Tongue (tissue), 2 donors: ENCODE measurements around the gene WARS2. TPM values are rescaled to one million over a fixed set of nuclear protein-coding genes. Genes with fewer than 3 reads are reported as not detected.
"Not testable (repeated sequence)": the region's sequence is repeated elsewhere in the genome, so short reads cannot be mapped to it uniquely, and the experiment has no call there.

Experiments used
- DNase-seq: peaks from one replicate; pipeline ENCODE4 v3.0.0-alpha.2; 2015
- total RNA-seq: library from RNA; depleted of rRNA; stranded (reverse); fragments of >200 nt; gene quantifications from one replicate; pipeline ENCODE4 v1.2.3, GENCODE V29; 2014

WARS2 gene
- total RNA-seq, 1 donor from 2014 or later: 28.0 TPM

DNA sequence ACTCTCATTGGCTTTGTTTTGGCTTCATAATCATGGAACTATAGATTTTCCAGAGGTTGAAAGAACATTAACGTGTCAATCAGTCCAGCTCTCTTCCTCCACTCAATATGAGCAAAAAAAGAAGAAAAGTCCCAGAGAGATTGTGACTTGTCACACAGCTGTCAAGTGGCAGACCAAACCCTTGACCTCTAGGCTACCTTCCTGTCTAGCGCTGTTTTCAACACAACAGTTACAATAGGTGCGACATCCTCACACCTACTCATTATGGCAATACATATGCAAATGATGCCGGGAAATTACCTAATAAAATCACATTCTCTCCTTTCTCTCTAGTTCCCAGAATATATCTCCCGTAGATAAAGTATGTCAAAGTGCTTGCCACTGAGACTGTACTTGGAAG, 1.1 kb downstream of the WARS2 start:
- DNase-seq: no peak

DNA sequence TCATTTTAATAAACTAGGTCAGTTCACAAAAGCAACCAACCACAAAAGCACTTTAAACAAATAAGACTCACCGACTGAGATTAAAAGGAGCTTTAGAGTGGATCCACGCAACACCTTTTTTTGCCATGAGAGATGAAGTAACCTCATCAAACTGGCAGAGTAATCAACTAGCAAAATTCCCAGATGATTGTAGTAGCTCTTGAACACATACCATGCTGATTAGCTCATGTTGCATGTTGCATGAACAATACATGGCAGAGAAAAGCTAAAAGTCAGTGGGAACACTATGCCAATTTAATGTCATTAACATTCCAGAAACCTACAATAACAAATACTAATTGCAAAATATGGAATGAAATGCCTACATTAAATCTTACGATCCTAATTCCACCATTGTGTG, 4.1 kb downstream of the WARS2 start:
- DNase-seq: no peak

DNA sequence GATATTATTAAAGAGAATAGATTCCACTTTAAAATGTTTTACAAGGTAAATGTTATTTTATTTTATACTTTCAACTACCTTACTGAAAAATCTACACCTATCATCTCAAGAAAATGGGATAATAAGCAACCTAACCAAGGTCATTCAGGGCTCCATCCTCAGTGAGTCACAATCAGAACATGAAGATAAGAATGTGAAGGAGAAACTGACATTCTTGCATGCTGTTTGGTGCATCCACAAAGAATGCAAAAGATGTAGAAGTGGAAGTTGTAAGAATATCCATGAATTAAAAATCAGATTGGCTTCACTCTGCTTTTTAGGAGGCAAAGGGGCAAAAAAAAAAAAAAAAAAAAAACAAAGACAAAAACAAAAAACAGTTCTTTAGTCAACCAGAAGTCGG, 6.5 kb downstream of the WARS2 start:
- no peak for DNase-seq

DNA sequence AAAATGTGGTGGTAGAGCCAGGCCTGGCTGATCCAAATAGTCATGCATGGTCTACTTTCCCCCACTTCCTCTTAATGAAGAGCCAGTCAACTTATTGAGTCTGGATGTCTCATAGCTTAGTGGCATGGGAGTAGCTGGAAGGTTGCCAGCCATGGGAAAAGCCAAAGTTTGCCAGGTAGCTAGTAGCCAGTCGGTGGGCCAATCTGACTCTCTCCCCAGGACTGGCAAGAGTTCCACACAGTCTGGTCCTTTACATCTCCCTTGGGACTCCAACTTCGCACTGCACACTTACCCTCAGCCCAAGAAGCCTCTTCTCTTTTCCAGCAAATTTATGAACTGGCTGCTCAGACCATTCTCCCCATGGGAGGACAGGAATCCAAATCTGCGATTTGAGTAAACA, 8.3 kb downstream of the WARS2 start:
- DNase-seq: no peak

DNA sequence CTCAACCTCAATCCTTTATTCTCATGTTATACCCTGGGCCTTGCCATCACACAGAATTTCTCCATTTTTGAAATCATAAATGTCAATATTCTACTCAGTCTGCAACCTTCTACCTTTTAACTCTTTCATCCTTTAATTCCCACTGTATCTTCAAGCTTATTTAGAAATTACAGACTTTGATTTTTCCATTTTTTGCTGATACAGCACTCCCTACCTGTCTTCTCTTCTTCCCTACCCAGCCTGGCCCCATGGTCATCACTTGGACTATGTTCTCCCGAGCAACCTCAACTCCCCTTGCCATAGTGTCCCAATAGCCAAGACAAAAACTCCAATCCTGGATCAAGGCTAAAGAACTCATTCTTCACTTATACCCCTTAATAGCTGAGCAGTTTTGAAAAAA, 14.6 kb downstream of the WARS2 start:
- no peak for DNase-seq

DNA sequence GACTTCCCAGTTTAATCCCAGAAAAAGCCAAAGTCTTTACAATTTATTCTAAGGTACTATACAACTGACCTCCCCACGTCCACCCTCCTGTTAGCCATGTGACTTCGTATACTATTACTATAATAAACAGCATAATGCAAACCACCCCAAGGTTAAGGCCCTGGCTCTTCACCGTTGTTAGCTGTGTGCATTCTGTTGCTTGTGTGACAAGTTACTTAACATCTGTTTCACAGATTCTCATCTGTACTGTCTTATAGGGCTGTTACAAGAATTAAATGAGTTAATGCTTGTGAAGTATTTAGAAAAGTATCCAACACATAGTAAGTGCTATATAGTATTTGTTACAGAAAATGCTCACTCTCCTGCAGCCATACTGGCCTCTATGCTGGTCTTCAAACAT, 15.7 kb downstream of the WARS2 start:
- DNase-seq: no peak

DNA sequence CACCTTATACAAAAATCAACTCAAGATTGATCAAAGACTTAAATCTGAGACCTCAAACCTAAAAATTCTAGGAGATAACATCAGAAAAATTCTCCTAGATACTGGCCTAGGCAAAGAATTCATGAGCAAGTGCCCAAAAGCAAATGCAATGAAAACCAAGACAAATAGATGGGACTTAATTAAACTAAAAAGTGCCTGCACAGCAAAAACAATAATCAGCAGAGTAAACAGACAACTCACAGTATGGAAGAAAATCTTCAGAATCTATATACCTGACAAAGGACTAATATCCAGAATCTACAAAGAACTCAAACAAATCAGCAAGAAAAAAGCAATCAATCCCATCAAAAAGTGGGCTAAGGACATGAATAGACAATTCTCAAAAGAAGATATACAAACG, 18.6 kb downstream of the WARS2 start:
- DNase-seq: not testable (repeated sequence)

DNA sequence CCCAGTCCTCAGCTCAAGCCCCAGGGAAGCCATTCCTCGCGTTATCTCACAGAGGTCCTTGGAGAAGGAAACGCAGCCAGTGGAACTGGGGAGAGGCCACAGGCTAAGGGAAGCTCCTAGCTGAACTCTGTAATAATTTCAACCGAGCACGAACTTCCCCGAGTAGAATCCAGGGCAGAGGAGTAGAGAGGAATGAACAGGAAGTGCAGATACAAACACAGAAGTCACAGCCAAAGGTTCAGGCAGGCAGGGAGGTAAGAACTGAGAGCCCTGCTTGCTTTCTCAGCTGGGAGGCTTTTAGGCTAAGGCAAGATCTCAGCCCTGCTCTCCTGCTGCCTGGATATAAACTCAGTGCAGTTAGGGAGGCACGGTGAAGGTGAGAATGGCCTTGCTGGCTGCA, 23.7 kb downstream of the WARS2 start:
- DNase-seq: no peak

DNA sequence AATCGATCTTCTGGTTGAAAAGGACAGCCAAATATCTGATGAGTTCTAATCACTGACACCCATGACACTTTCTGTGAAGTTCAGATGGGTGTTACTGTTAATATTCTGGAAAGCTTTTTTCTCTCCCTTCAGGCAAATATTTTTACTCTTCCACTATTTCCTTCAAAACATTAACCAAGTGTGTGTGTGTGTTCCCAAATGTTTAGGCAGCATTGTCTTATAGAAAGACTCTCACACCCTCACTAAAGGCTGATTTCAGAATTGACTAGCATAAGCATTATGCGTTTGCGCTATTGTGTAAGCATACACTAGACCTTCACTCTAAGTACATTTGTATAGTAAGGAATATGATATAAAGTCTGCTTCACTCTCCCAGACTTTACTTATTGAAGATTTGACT, 24.7 kb downstream of the WARS2 start:
- DNase-seq: no peak

DNA sequence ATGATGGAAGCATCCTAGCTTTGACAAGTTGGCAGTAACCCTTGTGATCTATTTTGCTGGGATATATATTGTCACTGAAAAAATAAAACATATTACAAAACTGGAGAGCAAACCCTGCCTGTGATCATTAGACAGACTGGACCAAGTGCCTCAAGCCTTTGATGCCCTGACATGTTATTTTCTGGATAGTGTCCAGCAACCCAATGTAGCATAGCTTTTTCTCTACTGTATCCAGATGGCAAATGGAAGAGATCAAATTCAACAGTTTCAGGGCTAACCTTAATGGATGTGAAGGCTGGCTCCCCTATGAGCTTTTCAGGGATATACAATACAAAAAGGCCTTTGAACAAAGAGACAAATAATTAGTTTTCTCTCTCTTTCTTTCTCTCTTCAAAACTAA, 25.1 kb downstream of the WARS2 start:
- DNase-seq: peak; percentile 68

DNA sequence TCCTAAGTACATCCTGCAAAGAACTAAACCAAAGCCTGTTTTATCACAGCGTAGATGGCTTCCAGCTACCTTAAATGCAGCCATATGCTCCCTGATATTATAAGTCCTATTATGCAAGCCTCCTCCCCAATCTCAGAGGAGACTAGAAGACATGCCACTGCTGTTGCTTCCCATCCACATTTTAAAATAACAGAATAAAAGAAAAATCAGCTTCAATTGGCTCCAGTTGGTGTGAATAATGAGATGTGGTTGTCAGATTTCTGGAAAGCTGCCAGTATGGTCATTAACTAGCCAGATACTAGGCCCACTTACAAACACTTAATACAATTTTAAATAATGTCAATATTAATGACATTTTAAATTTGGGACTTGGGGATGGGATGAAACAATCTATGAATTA, 25.7 kb downstream of the WARS2 start:
- peak; percentile 13 for DNase-seq

DNA sequence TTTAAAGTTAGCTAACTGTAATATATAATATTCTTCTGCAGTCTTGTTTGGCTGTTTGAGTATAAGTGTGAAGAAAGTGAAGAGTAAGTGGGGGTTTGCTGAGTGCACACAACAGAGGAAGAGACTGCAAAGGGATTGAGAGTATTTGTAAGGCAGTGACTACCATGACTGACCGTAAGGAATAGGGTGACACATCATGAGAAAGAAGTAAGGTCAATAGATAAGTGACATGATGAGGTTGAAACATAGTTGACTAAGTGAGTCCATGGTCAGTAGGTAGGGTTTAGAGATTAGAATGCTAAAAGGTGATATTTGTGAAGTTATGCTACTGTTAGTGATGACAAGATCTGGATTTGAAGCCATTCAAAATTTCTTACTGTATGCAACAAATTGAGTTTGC, 27.7 kb downstream of the WARS2 start:
- DNase-seq: no peak

DNA sequence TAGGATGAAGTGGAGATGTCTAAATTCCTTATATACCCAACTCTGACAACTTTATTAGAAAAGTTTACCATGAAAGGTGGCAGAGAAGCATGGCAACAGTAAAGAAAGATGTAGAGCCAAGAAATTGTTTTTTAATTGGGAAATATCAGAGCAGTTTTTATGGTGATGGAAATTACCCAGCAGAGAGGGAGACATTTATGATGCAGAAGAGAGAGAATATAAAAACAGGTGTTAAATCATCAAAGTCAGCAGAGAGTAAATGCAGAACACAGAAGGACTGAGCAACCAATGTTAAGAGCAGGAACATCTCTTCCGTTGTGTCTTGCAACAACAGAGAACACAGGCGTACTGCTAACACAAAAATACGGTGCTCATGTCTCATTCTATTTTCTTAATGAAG, 28.2 kb downstream of the WARS2 start:
- no peak for DNase-seq

DNA sequence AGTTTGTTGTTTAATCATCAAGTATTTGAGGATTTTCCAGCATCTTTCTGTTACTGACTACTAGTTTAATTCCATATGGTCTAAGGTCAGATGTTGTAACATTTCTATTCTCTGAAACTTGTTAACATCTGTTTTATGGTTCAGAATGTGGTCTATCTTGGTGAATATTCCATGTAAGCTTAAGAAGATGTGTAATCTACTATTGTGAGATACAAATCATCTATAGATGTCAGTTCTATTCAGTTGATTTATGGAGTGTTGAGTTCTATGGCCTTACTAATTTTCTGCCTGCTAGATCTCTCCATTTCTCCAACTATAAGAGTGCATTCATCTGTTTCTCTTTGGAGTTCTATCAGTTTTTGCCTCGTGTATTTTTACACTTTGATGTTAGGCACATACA, 31.5 kb downstream of the WARS2 start:
- DNase-seq: no peak

DNA sequence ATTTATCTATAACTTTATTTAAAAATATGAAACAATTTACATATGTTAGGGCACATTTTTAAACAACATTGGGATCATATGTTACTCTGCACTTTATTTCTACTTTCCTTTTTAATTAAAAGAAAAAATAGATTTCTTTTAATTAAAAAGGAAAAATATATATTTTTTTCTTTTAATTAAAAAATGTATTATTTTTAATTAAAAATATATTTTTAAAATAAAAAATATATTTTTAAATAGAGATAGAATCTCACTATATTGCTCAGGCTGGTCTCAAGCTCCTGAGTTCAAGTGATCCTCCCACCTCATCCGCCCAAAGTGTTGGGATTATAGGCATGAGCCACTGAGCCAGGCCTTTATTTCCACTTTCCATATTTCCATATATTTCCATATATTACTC, 36.7 kb downstream of the WARS2 start:
- no peak for DNase-seq

DNA sequence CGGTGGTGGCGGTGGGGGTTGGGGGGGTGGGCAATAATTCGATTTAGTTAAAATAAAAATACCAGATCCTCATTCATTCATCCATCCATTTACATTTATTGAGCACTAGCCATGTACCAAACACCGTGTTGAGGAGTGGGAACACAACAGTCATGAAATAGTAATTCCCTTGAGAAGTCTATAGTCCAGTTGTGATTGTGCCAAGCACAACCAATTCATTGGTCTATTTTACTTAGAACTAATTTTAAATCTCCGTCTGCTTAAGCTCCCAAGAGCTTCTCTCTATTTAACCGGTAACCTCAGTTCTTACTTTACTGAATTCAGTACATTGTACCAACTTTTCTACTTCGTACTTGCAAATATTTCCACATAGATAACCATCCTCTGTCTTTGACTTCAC, 38.4 kb downstream of the WARS2 start:
- no peak for DNase-seq

DNA sequence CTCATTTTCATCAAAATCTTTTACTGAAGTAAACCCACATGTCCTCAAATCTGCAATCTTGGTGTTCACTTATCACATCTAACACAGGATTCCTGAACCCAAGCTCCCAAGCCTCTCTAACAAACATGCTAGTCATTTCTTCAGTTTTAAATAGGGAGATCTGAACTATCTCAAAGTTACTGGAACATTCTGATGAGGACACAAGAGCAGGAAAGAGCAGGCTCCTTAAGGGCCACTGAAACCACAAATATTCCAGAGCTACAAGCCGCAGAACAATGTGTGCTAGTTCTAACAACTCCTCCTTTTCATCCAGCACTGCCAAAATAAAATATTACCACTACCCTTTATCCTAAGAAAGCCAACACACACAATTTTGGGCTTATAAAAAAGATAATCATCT, 38.9 kb downstream of the WARS2 start:
- no peak for DNase-seq

DNA sequence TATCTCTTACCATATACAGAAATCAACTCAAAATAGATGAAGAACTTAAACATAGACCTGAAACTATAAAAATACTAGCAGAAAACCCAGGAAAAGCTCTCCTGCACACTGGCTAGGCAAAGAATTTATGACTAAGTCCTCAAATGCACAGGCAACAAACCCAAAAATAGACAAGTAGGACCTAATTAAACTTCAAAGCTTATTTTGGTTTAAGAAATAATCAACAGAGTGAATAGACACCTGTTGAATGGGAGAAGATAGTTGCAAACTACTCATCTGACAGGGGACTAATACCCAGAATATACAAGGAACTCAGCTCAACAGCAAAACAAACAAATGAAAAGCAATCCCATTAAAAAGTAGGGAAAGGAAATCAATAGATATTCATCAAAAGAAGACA, 40.7 kb downstream of the WARS2 start:
- no peak for DNase-seq

DNA sequence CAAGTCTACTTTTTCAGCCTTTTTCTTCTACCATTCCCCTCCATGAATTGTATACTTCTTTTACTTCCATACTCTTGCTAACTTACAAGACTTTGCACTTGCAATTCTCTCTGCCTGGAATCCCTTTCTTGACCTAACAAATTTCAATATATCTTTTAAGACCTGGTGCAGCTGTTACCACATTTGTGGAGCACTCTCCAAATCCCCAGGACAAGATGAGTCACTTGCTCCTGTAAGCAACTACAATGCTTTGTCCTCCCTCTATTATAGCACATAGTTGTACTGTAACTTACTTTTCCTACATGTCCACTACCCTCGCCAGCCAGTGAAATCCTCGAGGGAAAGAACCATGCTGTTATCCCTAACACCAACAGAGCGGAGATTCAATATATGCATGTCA, 43.1 kb downstream of the WARS2 start:
- DNase-seq: no peak

DNA sequence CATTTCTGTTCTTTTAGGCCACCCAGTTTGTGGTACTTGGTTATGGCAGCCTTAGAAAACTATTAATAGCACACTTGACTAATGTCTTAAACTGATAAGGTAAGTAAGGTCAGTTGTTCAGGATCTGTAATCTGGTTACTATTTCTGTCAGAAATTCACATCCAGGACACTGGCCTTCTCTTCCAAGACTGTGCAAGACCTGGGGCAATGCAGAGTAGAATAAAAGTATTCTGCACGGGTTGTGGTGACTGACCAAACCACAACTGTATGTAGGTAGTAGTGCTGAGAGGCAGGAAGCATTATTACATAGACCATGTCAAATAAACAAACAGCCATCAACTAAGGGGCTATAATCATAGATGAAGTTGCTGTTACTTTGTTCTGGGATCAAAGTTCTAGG, 46.7 kb downstream of the WARS2 start:
- DNase-seq: no peak

DNA sequence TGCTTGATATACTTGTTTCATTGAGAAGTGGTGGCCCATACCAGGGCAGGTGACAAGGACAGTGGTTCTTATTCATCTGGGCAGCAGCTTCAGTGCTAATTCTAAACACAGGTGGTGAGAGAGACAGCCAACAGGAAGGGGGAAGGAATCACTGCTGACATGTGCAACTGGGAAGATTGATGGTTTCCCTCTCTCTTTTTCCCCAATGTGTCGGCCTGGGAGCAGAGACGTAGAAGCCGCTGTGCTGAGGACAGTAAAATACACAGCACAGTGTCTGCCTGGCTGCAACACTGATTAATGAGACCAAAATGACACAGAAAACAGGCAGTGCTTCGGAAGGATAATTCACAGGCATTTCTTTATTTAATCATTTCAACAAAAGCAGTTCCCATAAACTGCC, 48.8 kb downstream of the WARS2 start:
- DNase-seq: no peak

DNA sequence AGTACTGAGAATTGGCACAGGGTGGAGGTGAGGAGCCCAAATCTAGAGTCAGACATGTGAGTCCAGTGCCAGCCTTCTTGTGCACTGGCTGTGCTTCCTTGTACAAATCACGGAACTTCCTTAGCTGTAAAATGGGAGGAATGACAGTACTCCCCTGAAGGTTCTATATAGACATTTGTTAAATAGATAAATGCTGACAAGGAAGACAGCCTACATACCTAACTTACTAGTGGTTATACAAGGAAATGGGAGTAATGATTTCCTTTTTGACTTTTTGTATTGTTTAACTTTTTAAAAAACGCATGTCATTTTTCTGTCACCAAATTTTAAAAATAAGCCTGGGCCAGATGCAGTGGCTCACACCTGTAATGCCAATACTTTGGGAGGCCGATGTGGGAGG, 50.2 kb downstream of the WARS2 start:
- no peak for DNase-seq

DNA sequence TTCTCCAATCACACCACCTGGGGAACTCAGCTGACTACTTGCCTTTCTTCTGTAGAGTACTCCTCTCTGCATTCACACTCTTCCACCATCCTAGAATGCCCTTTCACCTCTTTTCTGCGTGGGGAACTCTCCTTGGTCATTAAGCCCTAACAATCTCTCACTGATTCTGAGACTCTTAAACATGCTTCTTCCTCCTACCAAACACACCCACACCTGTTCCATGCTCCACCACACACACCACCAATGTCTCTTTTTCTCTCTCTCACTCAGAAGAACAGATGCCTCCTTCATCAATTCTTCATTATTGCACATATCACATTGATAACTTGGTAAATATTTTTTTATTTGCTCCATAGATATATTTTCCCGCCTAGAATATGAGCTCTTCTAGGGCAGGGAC, 53.6 kb downstream of the WARS2 start:
- no peak for DNase-seq

DNA sequence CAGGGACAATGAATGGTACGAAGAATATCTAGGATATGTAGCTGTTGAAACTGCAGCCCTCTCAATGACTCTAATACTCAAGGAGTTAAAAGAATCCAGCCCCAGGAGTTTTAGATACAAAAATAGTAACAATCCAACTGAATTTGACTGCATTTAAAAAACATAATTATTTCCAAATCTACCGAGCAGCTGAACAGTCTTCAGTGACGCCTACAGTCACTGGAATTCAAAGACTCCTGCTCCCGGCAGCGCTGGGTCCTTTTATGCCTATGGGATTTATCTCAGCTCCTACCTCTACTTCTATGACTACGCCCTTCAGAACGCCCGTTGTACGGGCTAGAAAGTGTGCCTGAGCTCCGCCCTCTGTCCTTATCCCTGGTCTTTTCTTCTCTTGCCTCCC, 55.7 kb downstream of the WARS2 start:
- DNase-seq: no peak

DNA sequence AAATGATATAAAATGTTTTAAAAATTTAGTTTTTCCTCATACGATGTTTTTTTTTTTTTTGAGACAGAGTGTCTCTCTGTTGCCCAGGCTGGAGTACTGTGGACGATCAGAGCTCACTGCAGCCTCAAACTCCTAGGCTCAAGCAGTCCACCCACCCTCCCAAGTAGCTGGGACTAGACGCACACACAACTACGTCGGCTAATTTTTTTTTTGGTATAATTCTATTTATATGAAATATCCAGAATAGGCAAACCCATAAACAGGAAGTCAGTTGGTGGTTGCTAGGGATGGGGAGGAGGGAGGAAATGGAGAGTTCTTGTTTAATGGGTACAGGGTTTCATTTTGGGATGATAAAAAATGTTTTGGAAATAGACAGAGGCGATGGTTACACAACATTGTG, 56.5 kb downstream of the WARS2 start:
- no peak for DNase-seq

DNA sequence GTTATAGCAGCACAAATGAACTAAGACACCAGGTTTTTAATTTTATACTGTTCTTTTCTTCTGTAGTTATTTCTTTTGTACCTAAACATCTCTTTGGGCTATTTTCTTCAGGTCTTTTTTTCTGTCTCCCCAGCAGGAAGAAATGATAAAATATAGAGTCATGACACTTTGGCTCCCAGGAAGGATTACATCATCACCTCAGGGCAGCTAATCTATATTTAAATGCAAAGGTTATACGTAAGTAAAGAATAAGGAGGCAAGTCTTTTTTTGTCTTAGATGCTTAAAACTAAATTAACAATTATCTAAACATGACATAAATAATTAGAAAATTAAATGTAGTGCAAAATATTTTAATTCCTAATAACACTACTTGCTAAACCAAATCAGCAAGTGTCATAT, 57.0 kb downstream of the WARS2 start:
- no peak for DNase-seq
